ENCODE data around the gene COL3A1. TPM values are rescaled to one million over a fixed set of nuclear protein-coding genes. Genes with fewer than 3 reads are reported as not detected.

The COL3A1 gene
- polyA plus RNA-seq (ENCODE audit: insufficient read length in 4 of 4) = 1,000 to 10,000 TPM; 1,258 to 1,421 (median 1,330) TPM

DNA sequence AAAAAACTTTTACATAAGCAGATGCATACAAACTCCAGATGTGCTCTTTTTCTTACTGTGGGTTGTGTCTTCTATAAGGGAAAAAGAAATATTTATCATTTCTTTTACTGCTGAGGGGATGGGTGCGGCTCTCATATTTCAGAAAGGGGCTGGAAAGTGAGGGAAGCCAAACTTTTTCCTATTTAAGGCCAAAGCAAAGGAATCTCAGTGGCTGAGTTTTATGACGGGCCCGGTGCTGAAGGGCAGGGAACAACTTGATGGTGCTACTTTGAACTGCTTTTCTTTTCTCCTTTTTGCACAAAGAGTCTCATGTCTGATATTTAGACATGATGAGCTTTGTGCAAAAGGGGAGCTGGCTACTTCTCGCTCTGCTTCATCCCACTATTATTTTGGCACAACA lies at the start of gene COL3A1:
COL3A1 (plus strand) TSS at position 210 of the 400 bp plus-strand sequence; CDS start at position 327, 117 bp downstream.
- DNase-seq (ENCODE audit: low read depth in 4 of 4, low spot score in 3 of 4) = no peak

DNA sequence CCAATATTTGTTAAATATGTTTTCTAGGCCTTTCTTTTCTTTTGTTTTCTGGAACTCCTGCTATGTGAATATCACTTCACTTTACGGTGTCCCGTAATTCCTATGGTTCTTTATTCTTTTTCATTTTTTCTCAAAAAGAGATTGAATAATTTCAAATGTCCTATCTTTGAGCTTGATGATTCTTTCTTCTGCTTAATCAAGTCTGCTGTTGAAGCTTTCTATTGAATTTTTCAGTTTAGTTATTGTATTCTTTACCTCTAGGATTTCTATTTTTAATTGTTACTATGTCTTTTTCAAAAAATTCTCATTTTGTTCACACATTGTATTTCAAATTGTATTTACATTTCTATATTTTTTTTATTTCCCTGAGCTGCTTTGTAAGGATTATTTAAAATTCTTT lies 45.5 kb upstream of the COL3A1 start:
- no peak for DNase-seq (ENCODE audit: low read depth in 4 of 4, low spot score in 3 of 4)

DNA sequence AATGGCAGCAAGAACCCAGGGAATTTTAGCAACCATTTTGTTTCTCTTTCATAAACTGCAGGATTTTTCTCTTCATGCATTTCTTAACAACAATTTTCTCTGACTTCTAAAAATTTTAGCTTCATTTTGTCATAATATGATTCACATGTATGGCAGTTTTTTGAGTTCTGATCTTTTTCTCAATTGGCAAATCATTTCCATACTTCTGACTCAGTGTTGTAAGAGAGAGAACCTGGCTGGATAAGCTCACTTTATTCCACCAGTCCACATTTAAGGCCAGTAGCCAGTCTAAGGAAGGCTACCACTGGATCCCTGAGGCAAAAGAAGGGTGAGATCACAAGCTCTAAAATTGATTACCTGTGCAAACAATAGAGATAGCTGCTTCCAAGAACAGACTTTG lies 42.8 kb upstream of the COL3A1 start:
- no peak for DNase-seq (ENCODE audit: low read depth in 4 of 4, low spot score in 3 of 4)

DNA sequence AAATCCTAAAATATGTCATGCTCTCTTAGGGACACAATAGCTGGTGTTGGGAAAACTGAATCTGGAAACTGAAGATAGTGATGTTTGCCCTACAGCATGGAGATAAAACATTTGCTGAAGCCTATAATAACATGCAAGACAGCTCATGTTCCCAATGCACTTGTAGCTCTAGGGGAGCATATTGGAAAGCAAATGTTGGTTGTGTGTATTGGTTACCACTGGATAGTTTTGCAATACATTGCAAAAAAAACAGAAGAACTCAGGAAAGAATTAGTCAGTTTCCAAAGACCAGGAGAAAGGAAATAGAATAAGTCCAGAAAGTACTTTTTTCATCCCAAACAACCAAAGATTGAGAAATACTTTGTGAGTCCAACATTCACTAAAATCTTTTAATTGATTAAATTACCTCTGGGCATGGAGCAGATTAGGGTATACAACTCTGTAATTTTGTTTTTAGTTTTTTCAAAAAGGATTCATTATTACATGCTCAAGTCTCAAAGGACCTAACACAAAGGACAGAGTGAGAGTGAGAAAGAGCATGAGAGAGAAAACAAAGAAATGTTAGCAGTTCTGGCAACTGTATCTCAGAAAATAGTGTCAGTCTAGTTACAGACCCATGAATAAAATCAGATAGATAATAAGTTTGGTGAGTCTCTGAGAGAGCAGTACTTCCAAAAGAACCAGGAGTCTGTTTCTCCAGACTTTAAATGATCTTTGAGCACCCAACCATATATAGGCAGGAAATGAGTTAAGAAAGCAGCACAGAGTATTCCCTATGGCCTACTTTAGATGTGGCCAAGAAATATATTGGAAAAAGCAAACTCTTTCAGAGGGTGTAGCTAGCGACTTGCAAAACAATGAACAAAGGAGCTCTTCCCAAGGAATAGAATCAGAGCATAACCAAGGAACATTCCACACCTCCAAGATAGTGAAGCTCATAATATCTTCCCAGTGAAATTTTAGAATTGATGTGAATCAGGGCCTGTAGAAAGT lies 36.6 kb upstream of the COL3A1 start:
- no peak for DNase-seq (ENCODE audit: low read depth in 4 of 4, low spot score in 3 of 4)

DNA sequence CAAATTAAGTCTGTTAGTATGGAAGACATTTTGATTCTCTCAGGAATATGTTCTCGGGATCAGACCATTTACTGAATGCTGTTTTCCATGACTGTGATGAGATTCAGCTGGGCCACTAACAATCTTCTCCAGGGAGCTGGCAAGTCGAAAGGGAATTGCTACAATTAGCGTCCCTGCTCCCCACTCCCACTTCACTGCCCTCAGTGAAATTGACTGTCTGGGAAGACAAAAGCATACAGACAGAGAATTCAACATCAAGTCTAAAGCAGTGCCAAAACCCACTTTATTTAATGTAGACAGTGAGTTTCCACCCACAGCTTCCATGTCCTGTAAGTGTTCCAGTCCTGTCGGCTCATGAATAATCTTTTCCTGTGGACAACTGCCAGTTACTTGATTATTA lies 34.0 kb upstream of the COL3A1 start:
- peak; percentile 28 to 48 (median 42) for DNase-seq (ENCODE audit: low read depth in 4 of 4, low spot score in 3 of 4)

DNA sequence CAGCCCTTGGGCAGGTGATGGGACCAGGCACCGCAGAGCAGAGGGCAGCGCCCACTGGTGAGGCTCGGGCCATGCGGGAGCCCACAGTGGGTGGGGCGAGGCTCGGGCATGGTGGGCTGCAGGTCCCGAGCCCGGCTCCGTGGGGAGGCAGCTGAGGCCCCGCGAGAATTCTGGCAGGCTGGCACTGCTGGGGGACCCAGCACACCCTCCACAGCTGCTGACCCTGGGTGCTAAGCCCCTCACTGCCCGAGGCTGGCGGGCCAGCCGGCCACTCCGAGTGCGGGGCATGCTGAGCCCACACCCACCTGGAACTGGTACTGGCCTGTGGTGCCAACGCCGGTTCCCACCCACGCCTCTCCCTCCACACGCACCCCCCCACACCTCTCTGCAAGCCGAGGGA lies 29.7 kb upstream of the COL3A1 start:
- no peak for DNase-seq (ENCODE audit: low read depth in 4 of 4, low spot score in 3 of 4)

DNA sequence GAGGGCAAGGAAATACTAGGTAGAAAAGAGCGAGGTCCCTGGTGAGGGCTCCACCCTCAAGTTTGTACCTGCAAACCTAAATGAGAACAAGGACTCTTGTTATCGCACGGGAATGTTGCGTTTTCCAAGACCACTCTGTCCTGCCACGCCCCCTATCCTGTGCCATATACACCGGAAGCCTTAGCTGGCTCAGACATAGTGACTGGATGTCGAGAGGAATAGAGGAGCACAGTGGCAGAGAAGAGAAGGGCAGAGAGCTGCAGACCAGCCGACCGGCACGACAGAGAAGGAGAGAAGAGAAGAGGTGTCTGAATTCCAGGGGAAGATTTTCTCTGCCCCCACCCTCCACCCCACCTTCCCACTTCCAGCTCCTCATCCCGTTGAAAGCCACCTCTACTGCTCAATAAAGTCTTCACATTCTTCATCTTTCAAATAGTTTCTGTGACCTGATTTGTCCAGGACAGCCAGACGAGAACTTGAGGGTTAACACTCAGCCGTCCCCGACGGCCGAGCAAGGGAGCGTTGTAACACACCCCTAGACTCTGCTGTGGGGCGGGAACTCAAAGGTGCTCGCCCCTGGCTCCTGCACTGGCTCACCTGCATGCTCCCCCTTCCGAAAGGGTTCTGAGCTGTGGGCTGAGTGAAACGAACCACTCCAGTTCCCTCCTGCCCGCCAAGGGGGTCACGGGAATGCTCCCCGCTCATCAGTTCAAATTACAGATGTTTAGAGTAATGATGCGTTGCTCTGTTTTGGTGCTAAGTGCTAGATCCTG lies 24.9 kb upstream of the COL3A1 start:
- no peak for DNase-seq (ENCODE audit: low read depth in 4 of 4, low spot score in 3 of 4)

DNA sequence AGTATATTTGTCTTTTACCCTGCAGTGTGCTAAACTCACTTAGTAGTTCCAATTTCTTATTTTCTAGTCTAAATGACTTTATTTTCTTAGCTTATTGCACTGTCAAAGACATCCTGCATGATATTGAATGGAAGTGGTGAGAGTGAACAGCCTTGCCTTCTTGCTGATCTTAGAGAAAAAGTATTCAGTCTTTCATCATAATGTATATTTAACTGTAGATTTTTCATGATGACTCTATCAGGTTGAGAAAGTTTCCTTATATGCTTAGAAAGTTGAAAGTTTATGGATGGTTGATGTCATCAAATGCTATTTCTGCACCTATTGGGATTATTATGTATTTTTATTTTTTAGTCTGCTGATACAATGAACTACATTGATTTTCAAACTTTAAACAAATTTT lies 21.3 kb upstream of the COL3A1 start:
- DNase-seq (ENCODE audit: low read depth in 4 of 4, low spot score in 3 of 4) = no peak

DNA sequence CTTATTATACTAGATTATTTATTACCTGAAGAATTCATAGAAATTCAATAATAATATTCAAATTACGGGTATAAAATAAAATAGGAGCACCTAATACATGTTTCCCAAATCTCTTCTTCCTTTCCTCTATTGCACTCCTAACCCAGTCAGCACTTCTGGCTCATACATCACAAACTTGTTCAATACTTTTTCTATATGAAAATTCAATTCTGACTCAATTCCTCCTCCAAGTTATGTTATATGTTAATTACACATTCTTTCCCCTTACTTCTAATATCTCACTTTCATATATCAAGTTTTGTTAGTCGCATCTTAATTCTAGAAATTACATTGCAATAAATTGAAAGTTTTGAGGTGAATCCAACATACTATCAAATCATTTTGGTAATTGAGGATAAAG lies 17.9 kb upstream of the COL3A1 start:
- DNase-seq (ENCODE audit: low read depth in 4 of 4, low spot score in 3 of 4) = no peak

DNA sequence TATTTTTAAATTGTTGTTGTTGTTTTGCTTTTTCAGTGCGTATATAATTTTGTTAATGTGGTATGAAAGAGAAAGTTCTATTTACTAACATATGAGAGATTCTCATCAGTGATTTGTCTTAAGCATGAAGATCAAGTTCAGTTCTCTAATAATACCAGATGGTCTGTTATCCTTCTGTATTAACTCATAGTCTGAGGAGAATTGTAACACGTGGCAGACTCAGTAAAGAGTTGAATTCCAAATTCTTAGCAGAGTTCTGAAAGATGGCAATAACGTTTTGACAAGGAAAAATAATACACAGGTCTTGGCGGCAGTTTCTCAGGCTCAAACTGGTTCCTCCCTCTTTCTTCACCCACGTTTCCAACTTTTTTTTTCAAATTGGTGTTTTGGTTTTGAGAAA lies 17.2 kb upstream of the COL3A1 start:
- DNase-seq (ENCODE audit: low read depth in 4 of 4, low spot score in 3 of 4) = no peak

DNA sequence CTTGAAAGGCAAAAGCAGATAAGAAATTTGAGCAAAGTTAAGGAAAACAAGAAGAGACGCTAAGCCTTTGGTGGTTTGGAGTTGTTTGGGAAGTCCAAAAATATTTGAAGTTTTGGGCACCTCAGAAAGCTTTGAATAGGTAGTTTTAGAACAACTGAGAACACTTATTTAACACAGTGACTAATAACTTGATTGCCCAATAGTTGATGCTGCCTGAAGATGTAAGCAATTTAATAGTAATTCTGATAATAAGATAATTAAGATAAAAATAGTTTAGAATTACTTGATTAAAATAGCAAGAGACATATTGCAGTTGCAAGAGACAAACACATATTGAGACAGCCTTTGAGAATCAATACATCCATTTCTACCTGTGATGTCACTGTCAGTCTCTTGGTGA lies 16.5 kb upstream of the COL3A1 start:
- DNase-seq (ENCODE audit: low read depth in 4 of 4, low spot score in 3 of 4) = no peak

DNA sequence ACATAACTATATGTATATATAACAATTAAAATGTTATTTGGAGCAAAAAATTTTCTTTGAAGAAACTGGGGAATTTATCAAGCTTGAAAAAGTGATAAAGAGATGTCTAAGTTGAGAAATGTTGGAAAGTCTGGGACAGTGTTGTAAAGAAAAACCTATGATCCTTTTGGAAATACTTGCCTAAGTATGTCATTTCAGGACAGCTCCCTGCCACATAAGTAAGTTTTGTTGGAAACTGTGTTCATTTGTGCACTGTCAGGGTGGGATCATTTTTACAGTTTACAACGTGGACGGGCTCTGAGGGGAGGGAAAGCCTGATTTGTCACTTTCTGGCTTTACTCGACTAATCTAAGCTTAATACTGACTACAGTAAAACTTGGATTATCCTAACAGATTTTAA lies 10.4 kb upstream of the COL3A1 start:
- no peak for DNase-seq (ENCODE audit: low read depth in 4 of 4, low spot score in 3 of 4)

DNA sequence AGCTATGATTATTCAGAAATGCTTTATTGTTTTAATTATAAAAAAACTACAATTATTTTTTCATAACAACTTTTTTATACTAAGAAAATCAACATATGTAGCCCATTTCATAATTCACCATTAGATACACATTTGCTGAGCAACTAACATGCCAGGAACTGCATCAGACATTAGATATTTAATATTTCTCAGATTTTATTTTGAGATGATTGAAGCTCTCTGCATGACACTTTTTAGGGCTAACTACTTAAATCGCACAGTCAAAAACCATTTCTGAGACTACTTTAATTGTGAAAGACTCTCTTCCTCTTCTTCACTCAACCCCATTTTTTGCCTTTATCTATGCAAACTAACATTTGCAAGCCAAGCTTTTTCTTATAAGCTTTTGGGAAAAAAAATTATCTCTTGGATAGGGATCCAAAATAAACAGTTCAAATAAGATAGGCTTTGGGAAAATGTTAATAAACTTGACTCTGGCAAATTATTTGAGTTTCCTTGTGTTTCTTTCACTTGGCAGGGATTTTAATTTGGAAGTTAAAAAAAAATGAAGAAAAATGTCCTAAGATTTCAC lies 9.1 kb upstream of the COL3A1 start:
- DNase-seq (ENCODE audit: low read depth in 4 of 4, low spot score in 3 of 4) = no peak

DNA sequence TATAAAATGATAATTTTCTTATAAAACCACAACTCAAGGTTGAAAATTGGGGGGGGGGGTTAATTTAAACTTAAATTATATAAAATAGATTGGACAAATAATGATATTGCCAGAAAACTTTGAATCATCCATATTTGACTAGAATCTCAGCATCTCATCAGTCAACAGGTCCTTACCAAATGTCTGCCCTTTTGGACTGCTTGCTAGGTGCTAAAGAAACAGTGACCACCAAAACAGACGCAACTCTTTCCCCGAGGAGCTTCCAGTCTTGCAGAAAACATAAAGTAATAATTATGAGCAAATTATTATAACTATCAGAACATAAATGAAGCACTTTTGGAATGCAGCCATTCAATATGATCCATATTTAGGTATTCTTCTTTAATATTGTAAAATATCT lies 8.6 kb upstream of the COL3A1 start:
- DNase-seq (ENCODE audit: low read depth in 4 of 4, low spot score in 3 of 4) = no peak

DNA sequence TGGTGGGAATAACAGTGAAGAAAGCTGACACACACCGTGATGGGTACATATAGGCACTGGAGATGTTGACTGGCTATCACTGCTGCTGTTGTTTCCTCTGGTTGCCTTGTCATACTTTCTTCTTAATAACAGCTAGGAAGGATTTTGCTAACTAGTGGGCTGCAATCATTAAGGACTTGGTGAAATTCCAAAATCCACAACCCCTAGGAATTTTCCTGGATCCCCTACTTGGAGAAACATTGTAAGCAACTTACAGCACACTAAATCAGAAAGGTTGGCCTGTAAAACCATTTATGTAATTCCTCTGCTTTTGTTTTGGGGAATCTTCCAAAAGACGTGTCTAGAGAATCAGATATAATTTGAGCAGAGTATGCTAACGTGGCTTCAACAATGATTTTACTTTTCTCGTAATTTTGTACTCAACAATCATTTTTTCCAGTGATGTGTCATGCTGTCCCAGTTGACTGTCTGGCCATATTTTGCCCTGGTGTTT lies 8.0 kb upstream of the COL3A1 start:
- DNase-seq (ENCODE audit: low read depth in 4 of 4, low spot score in 3 of 4) = no peak

DNA sequence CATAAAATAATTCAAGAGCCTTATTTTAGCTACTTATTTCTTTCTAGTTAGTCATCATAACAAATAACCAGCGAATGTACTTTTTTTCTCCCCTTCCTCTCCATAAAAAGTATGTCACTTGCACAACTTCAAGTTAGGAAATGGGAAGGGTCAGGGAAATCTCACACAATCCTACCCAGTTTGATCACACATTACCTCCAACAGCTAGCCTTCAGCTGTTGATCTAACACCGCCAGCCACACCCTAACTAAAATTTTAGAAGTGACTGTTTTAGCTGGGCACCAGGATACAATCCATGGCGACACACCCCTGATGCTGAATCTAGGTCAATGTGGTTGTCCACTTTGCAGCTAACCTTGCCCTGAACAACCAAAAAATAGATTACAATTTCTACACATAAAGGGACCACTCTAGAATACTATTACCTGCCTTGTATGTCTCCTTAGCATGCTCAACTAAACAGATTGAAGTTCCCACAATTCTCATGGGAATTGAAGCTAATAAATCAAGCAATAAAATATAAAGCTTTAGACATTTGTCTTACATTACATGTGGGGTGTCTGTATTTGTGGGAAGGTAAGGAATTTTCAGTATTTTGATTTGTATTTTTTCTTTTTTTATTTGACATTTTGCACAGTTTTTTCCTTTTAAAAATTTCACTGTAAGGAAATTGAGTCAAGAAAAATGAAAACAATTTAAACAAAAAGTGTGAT lies 7.3 kb upstream of the COL3A1 start:
- no peak for DNase-seq (ENCODE audit: low read depth in 4 of 4, low spot score in 3 of 4)

DNA sequence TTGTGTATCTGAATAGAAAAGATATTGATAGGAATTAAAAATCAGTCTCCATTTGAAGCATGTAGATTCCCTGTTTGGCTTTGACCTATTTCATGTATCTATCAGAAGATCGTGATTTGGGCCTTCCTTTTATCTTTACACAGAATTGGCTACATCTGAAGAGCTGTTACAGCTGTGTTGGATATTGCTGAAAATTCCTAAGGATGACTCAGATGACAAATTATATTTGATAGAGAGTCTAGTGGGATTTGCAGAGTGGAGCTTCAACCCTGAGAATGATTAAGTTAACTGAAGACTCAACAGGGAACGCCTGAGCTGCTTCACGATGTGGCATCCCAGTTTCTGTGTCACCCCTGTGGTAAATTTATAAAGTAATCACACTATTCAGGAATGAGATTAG lies 4.9 kb upstream of the COL3A1 start:
- no peak for DNase-seq (ENCODE audit: low read depth in 4 of 4, low spot score in 3 of 4)

DNA sequence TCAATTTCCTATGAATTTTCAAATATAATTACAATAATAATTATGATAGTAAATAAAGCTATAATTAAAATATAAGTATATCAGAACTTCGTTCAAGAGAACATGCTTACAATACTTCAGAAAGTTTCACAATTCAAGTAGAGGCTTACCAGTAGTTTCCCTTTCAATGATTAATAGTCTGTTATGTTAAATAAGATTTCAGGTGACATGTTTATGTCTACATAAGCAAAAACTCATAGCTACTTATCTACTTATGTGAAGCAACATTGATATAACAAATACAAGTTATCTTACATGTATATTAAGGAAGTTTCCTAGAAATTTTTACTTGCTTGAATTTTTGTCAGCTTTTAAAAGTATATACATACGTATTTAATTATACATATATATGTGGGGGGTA lies 4.5 kb upstream of the COL3A1 start:
- no peak for DNase-seq (ENCODE audit: low read depth in 4 of 4, low spot score in 3 of 4)

DNA sequence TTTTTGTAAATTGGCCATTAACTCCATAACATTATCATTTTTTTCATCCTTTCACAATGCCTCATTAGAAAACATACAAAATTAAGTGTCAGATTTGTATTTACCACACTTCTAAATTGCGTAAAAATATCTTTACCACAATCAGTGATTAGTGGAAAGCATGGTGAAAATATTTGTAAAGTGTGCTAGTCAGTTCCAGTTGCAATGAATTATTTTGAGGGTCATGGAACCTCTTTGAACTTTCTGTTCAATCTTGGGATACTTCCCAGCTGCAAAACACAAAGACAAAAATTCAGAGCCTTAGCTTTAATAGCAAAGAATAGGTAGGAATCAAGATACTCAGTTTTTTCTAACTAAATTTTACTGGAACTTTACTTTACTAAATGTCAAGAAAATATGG lies 4.0 kb upstream of the COL3A1 start:
- no peak for DNase-seq (ENCODE audit: low read depth in 4 of 4, low spot score in 3 of 4)

DNA sequence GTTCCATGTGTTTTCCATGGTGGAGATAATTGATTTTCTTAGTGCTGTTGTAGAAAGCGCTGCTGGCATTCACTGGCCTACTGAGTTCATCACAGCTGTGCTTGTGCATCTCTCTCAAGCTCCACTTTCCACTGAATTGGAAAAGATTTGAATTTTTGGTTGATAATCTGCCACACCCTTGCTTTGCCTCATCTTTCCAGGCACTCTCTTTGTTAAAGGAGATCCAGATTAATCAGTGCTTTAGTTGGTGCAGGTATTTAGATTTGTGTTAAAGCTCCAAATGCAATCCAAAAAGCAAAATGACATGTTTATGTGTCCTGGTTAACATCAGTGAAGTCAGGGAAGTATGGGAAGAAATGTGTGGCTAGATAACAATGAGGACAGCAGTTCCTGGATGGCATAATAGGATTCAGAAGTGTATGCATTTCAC lies 2.7 kb upstream of the COL3A1 start:
- DNase-seq (ENCODE audit: low read depth in 4 of 4, low spot score in 3 of 4) = no peak

Measured in right renal pelvis (tissue), 4 donors.